Upper lobe of left lung (tissue), 6 donors: ENCODE data around the gene KIF14. TPM values are rescaled to one million over a fixed set of nuclear protein-coding genes. Genes with fewer than 3 reads are reported as not detected.

Experiments
- ATAC-seq, 2 donors: fragments of 200-7000 bp; cut with Tn5 transposase; one replicate each; pipeline ENCODE4 v1.9.1; 2022; ENCODE audit warnings: mild to moderate bottlenecking in 2 of 2, moderate library complexity in 2 of 2; ENCODE audit not compliant: low FRiP score in 2 of 2
- DNase-seq, 2 donors: peaks; one replicate each; pipeline ENCODE4 v3.0.0-alpha.2; 2019 to 2020
- H3K27ac ChIP-seq, 4 donors: fragments of 200-600 bp; sonication (generic); one replicate each; pipeline ENCODE4 v1.5.1; 2016 to 2019
- H3K27me3 ChIP-seq, 4 donors: fragments of 200-600 bp; sonication (generic); one replicate each; pipeline ENCODE4 v1.5.1; 2017 to 2019
- H3K36me3 ChIP-seq, 4 donors: fragments of 200-600 bp; sonication (generic); one replicate each; pipeline ENCODE4 v1.5.1; 2016 to 2019
- H3K4me1 ChIP-seq, 4 donors: fragments of 200-600 bp; sonication (generic); one replicate each; pipeline ENCODE4 v1.5.1; 2018 to 2019
- H3K4me3 ChIP-seq, 4 donors: fragments of 200-600 bp; sonication (generic); one replicate each; pipeline ENCODE4 v1.5.1; 2017 to 2019; ENCODE audit warnings: mild to moderate bottlenecking in 2 of 4, moderate library complexity in 1 of 4
- H3K9me3 ChIP-seq, 4 donors: fragments of 200-600 bp; sonication (generic); one replicate each; pipeline ENCODE4 v1.5.1; 2018 to 2019
- EP300 ChIP-seq, 4 donors: sonication (generic); formaldehyde crosslinking; IDR thresholded peaks; one replicate each; pipeline ENCODE4 v1.5.1; 2017; ENCODE audit warnings: antibody characterized with exemption in 4 of 4, control low read depth in 2 of 4
- POLR2A ChIP-seq, 4 donors: fragments of 450-650 bp; IDR thresholded peaks; one replicate each; pipeline ENCODE4 v1.5.1; 2016 to 2017; ENCODE audit warnings: antibody characterized with exemption in 4 of 4, mild to moderate bottlenecking in 2 of 4
- POLR2AphosphoS5 ChIP-seq, 2 donors: sonication (generic); formaldehyde crosslinking; IDR thresholded peaks; one replicate each; pipeline ENCODE4 v1.5.1; 2017; ENCODE audit warnings: antibody characterized with exemption in 2 of 2
- WGBS, 2 donors: methylation state at CpG; one replicate each; pipeline ENCODE4 v1.1.5; 2017 to 2018; 5-methylcytosine and 5-hydroxymethylcytosine counted together
- total RNA-seq, 6 donors: library from RNA; depleted of rRNA in 4 of 6; stranded (reverse); fragments of >200 nt in 4 of 6; gene quantifications; one replicate each; pipeline versions ENCODE4 v1.1.0 to v1.2.1, GENCODE V29; 2016 to 2021
- TF ChIP-seq, protein P1 (sequence below), 6 experiments: fragments of 450-650 bp in 4 of 6; fragments of 200-600 bp in 2 of 6; sonication (generic) in 2 of 6; IDR thresholded peaks; one replicate each; pipeline ENCODE4 v1.5.1; 2016 to 2019; ENCODE audit warnings: antibody characterized with exemption in 6 of 6
- donor health status: DM: no; HTN: no; CAD: no; lungs with moderate emphysema.
- donor health status: DM: no; HTN: yes; CAD: no; lungs with severe emphysema.

KIF14 gene
- total RNA-seq, 6 donors from 2014 or later: 0.20 to 1.0 (median 0.70) TPM

DNA sequence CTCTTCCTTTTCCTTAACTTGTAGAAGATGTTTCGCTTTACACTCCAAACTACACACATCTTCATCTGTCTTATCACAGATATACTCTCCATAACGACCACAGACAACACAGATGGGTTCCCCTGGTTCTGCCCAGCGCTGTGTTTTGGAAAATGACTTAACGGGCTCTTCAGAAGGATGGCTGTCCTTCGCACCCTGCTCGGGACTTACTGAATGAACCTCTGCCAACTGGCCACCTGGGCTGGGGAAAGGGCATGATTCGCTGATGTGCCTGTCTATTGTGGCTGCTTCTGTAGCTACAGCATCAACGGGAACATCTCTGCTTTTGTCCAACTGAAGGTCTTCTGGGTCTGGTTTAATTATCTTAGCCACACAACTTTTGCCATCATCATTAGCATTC, 45.8 kb upstream of the KIF14 start:
- H3K36me3 ChIP-seq: peaks cover 0 to 42% (median 9%) of the 10 kb centered on the region in 4 donors
- H3K4me1 ChIP-seq: peaks cover 17 to 29% (median 21%) of the 10 kb centered on the region in 4 donors
- ATAC-seq (no peak), DNase-seq (no peak)
- TF ChIP-seq, protein P1, sequence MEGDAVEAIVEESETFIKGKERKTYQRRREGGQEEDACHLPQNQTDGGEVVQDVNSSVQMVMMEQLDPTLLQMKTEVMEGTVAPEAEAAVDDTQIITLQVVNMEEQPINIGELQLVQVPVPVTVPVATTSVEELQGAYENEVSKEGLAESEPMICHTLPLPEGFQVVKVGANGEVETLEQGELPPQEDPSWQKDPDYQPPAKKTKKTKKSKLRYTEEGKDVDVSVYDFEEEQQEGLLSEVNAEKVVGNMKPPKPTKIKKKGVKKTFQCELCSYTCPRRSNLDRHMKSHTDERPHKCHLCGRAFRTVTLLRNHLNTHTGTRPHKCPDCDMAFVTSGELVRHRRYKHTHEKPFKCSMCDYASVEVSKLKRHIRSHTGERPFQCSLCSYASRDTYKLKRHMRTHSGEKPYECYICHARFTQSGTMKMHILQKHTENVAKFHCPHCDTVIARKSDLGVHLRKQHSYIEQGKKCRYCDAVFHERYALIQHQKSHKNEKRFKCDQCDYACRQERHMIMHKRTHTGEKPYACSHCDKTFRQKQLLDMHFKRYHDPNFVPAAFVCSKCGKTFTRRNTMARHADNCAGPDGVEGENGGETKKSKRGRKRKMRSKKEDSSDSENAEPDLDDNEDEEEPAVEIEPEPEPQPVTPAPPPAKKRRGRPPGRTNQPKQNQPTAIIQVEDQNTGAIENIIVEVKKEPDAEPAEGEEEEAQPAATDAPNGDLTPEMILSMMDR (IDR thresholded peaks at IDR 0.05): no peak
- no peak for TF ChIP-seq EP300 (IDR thresholded peaks at IDR 0.05)
- TF ChIP-seq POLR2A (IDR thresholded peaks at IDR 0.05): no peak
- no peak for TF ChIP-seq POLR2AphosphoS5 (IDR thresholded peaks at IDR 0.05)
- H3K27ac ChIP-seq: peak overlapping the region in 1 of 4 donors; percentile 3
- WGBS, 2 donors: 81 to 85% methylated on average over 8 of the region's 8 CpGs
- no peak overlapping the region for H3K4me3 ChIP-seq
- no peaks in the 10 kb centered on the region for H3K27me3 ChIP-seq
- no peaks in the 10 kb centered on the region for H3K9me3 ChIP-seq

- Histone ChIP-seq H3K4me3 (no peak overlapping the region), H3K36me3 (peaks cover 0 to 45% (median 10%) of the 10 kb centered on the region in 4 donors), H3K4me1 (peaks cover 15 to 28% (median 19%) of the 10 kb centered on the region in 4 donors), H3K27me3 (no peaks in the 10 kb centered on the region), H3K9me3 (no peaks in the 10 kb centered on the region), H3K27ac (no peak overlapping the region)
- no peak for DNase-seq
- TF ChIP-seq POLR2A (IDR thresholded peaks at IDR 0.05) (no peak), EP300 (IDR thresholded peaks at IDR 0.05) (no peak), POLR2AphosphoS5 (IDR thresholded peaks at IDR 0.05) (no peak)
- TF ChIP-seq, protein P1 (IDR thresholded peaks at IDR 0.05): no peak
- WGBS, 2 donors: 22 to 32% methylated on average over 2 of the region's 2 CpGs
- no peak for ATAC-seq
These were observed 45.3 kb upstream of the KIF14 start for GRCh38 chr1:200665861-200666260.

DNA sequence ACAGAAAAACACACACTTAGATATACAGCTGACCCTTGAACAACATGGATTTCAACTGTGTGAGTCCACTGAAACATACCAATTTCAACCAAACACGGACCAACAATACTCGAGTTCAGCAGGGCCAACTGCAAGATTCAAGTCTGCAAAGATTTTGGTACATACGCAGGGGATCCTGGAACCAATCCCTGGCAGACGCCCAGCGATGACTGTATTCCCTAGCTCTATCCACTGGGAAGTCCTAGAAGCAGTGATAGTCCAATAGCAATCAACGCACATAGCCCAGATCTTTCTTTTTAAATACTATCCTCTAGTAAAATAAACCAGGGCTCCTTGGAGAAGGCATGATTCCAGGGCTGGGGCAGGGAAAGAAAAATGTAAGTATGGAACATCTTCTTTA, 40.2 kb upstream of the KIF14 start:
- Histone ChIP-seq H3K27ac (no peak overlapping the region), H3K4me1 (peaks cover 0 to 7% (median 5%) of the 10 kb centered on the region in 4 donors), H3K27me3 (no peaks in the 10 kb centered on the region), H3K4me3 (no peak overlapping the region), H3K9me3 (no peaks in the 10 kb centered on the region), H3K36me3 (peaks cover 0 to 90% (median 40%) of the 10 kb centered on the region in 4 donors)
- peak in 1 of 2 donors; percentile 75 for ATAC-seq
- WGBS, 2 donors: 90 to 96% methylated on average over 6 of the region's 6 CpGs
- no peak for DNase-seq
- TF ChIP-seq POLR2A (IDR thresholded peaks at IDR 0.05) (no peak), EP300 (IDR thresholded peaks at IDR 0.05) (no peak), POLR2AphosphoS5 (IDR thresholded peaks at IDR 0.05) (no peak)
- TF ChIP-seq, protein P1 (IDR thresholded peaks at IDR 0.05): no peak

DNA sequence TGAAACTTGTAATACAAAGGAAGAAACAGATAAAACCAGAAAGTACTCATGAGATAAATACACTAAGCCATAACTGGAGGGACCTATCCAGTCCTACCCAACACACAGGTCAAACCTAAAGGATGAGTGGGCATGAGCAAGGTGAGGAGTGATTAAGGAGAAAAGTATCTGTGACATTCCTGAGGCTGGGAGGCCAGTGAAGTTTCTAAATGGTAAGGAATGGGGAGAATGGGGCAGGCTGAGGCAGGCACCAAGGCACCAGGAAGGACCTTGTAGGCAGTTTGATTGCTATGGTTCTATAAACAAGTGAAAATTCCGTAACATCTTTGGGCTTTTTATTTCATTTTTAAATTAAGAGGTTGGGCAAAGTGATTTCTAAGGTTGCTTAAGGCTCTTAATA, 38.7 kb upstream of the KIF14 start:
- WGBS, 2 donors: 95 to 96% methylated on average over 1 of the region's 1 CpG
- no peak for ATAC-seq
- Histone ChIP-seq H3K36me3 (peaks cover 0 to 90% (median 40%) of the 10 kb centered on the region in 4 donors), H3K4me3 (no peak overlapping the region), H3K9me3 (no peaks in the 10 kb centered on the region), H3K27ac (no peak overlapping the region), H3K4me1 (peaks cover 0 to 6% (median 2%) of the 10 kb centered on the region in 4 donors), H3K27me3 (no peaks in the 10 kb centered on the region)
- TF ChIP-seq EP300 (IDR thresholded peaks at IDR 0.05) (no peak), POLR2AphosphoS5 (IDR thresholded peaks at IDR 0.05) (no peak), POLR2A (IDR thresholded peaks at IDR 0.05) (no peak)
- TF ChIP-seq, protein P1 (IDR thresholded peaks at IDR 0.05): no peak
- no peak for DNase-seq
